Measurements from ENCODE around the gene HOXC9.

HOXC9 gene

DNA sequence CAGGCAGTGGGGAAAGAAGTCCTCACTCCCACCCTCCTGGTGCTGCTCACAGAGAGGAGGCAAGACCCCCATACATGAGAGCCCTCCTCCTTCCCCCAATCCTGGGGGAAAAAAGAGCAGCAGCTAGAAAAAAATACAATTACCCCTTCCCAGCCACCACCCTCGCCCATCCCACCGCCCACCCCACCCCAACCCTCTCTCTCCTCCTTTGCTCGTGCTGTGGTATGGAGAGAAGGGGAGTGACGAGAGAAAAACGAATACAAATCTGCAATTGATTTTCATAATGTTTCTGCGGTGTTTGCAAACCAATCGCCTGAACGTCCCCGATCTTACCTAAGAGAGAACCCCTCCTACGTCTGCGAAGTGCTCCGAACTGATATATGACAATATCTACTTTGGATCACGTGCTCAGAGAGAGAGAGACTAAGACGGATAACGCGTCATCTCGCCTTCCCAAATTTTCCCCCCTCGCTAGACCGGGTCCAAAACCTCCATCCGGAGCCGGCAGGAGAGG lies 27.2 kb upstream of the HOXC9 start, which contains the start of gene HOXC11 (continued):
- TF ChIP-seq, protein P1, sequence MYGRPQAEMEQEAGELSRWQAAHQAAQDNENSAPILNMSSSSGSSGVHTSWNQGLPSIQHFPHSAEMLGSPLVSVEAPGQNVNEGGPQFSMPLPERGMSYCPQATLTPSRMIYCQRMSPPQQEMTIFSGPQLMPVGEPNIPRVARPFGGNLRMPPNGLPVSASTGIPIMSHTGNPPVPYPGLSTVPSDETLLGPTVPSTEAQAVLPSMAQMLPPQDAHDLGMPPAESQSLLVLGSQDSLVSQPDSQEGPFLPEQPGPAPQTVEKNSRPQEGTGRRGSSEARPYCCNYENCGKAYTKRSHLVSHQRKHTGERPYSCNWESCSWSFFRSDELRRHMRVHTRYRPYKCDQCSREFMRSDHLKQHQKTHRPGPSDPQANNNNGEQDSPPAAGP (tag by site-specific recombination; IDR thresholded peaks at IDR 0.05), result peak; percentile 10; the same call in 1 of the 2 replicates
- no peak for TF ChIP-seq SP7 (tag by site-specific recombination; IDR thresholded peaks at IDR 0.05)
- TF ChIP-seq, protein P2, sequence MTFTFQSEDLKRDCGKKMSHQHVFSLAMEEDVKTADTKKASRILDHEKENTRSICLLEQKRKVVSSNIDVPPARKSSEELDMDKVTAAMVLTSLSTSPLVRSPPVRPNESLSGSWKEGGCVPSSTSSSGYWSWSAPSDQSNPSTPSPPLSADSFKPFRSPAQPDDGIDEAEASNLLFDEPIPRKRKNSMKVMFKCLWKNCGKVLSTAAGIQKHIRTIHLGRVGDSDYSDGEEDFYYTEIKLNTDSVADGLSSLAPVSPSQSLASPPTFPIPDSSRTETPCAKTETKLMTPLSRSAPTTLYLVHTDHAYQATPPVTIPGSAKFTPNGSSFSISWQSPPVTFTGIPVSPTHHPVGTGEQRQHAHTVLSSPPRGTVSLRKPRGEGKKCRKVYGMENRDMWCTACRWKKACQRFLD (tag by site-specific recombination; IDR thresholded peaks at IDR 0.05), result no peak
- TF ChIP-seq ZNF629 (tag by site-specific recombination; IDR thresholded peaks at IDR 0.05), result no peak
- TF ChIP-seq TCF7L2 (IDR thresholded peaks at IDR 0.05; ENCODE audit: borderline replicate concordance, low read depth, low read length), result no peak
- TF ChIP-seq ZFHX2 (tag by site-specific recombination; conservative IDR thresholded peaks at IDR 0.05), result peak; percentile 52
- no peak for TF ChIP-seq WT1 (tag by site-specific recombination; IDR thresholded peaks at IDR 0.05)
- TF ChIP-seq EGR2 (tag by site-specific recombination; IDR thresholded peaks at IDR 0.05; ENCODE audit: low read depth), result 0 out of 2 replicates have a peak, but pooled peaks have one; percentile 51
- no peak for TF ChIP-seq ZNF830 (tag by site-specific recombination; IDR thresholded peaks at IDR 0.05; ENCODE audit: low read depth)
- no peak for TF ChIP-seq ZFP69B (tag by site-specific recombination; IDR thresholded peaks at IDR 0.05)
- peak; percentile 54; the same call in 1 of the 2 replicates for TF ChIP-seq ZNF596 (tag by site-specific recombination; IDR thresholded peaks at IDR 0.05)
- TF ChIP-seq ZNF302 (tag by site-specific recombination; IDR thresholded peaks at IDR 0.05; ENCODE audit: low read depth), result no peak
- TF ChIP-seq, protein P3, sequence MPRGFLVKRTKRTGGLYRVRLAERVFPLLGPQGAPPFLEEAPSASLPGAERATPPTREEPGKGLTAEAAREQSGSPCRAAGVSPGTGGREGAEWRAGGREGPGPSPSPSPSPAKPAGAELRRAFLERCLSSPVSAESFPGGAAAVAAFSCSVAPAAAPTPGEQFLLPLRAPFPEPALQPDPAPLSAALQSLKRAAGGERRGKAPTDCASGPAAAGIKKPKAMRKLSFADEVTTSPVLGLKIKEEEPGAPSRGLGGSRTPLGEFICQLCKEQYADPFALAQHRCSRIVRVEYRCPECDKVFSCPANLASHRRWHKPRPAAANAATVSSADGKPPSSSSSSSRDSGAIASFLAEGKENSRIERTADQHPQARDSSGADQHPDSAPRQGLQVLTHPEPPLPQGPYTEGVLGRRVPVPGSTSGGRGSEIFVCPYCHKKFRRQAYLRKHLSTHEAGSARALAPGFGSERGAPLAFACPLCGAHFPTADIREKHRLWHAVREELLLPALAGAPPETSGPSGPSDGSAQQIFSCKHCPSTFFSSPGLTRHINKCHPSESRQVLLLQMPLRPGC (tag by site-specific recombination; IDR thresholded peaks at IDR 0.05), result no peak
- TF ChIP-seq ZNF776 (tag by site-specific recombination; IDR thresholded peaks at IDR 0.05; ENCODE audit: borderline replicate concordance), result no peak
- TF ChIP-seq ZNF626 (tag by site-specific recombination; IDR thresholded peaks at IDR 0.05), result no peak
- no peak for TF ChIP-seq SALL2 (tag by site-specific recombination; IDR thresholded peaks at IDR 0.05; ENCODE audit: borderline replicate concordance)
- TF ChIP-seq, protein P4, sequence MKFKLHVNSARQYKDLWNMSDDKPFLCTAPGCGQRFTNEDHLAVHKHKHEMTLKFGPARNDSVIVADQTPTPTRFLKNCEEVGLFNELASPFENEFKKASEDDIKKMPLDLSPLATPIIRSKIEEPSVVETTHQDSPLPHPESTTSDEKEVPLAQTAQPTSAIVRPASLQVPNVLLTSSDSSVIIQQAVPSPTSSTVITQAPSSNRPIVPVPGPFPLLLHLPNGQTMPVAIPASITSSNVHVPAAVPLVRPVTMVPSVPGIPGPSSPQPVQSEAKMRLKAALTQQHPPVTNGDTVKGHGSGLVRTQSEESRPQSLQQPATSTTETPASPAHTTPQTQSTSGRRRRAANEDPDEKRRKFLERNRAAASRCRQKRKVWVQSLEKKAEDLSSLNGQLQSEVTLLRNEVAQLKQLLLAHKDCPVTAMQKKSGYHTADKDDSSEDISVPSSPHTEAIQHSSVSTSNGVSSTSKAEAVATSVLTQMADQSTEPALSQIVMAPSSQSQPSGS (tag by site-specific recombination; IDR thresholded peaks at IDR 0.05; ENCODE audit: low read depth), result no peak
- TF ChIP-seq ZNF266 (tag by site-specific recombination; IDR thresholded peaks at IDR 0.05; ENCODE audit: low read depth), result no peak
- no peak for TF ChIP-seq ZFP3 (tag by site-specific recombination; IDR thresholded peaks at IDR 0.05; ENCODE audit: low read depth)
- no peak for TF ChIP-seq ZNF747 (tag by site-specific recombination; IDR thresholded peaks at IDR 0.05)
- TF ChIP-seq, protein P5, sequence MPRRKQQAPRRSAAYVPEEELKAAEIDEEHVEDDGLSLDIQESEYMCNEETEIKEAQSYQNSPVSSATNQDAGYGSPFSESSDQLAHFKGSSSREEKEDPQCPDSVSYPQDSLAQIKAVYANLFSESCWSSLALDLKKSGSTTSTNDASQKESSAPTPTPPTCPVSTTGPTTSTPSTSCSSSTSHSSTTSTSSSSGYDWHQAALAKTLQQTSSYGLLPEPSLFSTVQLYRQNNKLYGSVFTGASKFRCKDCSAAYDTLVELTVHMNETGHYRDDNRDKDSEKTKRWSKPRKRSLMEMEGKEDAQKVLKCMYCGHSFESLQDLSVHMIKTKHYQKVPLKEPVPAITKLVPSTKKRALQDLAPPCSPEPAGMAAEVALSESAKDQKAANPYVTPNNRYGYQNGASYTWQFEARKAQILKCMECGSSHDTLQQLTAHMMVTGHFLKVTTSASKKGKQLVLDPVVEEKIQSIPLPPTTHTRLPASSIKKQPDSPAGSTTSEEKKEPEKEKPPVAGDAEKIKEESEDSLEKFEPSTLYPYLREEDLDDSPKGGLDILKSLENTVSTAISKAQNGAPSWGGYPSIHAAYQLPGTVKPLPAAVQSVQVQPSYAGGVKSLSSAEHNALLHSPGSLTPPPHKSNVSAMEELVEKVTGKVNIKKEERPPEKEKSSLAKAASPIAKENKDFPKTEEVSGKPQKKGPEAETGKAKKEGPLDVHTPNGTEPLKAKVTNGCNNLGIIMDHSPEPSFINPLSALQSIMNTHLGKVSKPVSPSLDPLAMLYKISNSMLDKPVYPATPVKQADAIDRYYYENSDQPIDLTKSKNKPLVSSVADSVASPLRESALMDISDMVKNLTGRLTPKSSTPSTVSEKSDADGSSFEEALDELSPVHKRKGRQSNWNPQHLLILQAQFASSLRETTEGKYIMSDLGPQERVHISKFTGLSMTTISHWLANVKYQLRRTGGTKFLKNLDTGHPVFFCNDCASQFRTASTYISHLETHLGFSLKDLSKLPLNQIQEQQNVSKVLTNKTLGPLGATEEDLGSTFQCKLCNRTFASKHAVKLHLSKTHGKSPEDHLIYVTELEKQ (tag by site-specific recombination; IDR thresholded peaks at IDR 0.05; ENCODE audit: borderline replicate concordance), result no peak
- TF ChIP-seq ZNF544 (tag by site-specific recombination; IDR thresholded peaks at IDR 0.05), result no peak
- no peak for TF ChIP-seq GLI4 (tag by site-specific recombination; IDR thresholded peaks at IDR 0.05)
- TF ChIP-seq, protein P6, sequence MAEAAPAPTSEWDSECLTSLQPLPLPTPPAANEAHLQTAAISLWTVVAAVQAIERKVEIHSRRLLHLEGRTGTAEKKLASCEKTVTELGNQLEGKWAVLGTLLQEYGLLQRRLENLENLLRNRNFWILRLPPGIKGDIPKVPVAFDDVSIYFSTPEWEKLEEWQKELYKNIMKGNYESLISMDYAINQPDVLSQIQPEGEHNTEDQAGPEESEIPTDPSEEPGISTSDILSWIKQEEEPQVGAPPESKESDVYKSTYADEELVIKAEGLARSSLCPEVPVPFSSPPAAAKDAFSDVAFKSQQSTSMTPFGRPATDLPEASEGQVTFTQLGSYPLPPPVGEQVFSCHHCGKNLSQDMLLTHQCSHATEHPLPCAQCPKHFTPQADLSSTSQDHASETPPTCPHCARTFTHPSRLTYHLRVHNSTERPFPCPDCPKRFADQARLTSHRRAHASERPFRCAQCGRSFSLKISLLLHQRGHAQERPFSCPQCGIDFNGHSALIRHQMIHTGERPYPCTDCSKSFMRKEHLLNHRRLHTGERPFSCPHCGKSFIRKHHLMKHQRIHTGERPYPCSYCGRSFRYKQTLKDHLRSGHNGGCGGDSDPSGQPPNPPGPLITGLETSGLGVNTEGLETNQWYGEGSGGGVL (tag by site-specific recombination; IDR thresholded peaks at IDR 0.05), result no peak
- TF ChIP-seq ZNF423 (tag by site-specific recombination; IDR thresholded peaks at IDR 0.05), result no peak
- no peak for TF ChIP-seq ZFP37 (tag by site-specific recombination; IDR thresholded peaks at IDR 0.05)
- TF ChIP-seq ZNF654 (tag by site-specific recombination; IDR thresholded peaks at IDR 0.05; ENCODE audit: low read depth), result no peak
- TF ChIP-seq ZNF433 (tag by site-specific recombination; IDR thresholded peaks at IDR 0.05; ENCODE audit: low read depth), result no peak
- TF ChIP-seq ZNF23 (tag by site-specific recombination; IDR thresholded peaks at IDR 0.05; ENCODE audit: borderline replicate concordance), result no peak
- TF ChIP-seq HOXA7 (CRISPR knock-in tag; IDR thresholded peaks at IDR 0.05; ENCODE audit: borderline replicate concordance), result no peak
- TF ChIP-seq ZNF501 (tag by site-specific recombination; IDR thresholded peaks at IDR 0.05), result no peak

Data from HEK293 (cell line).